H9 (cell line): ENCODE results near the gene EMC9. TPM values are rescaled to one million over a fixed set of nuclear protein-coding genes. Genes with fewer than 3 reads are reported as not detected.

Experiments used
- DNase-seq: peaks from one replicate; pipeline ENCODE4 v3.0.0-alpha.2; 2017
- H2AFZ ChIP-seq: one replicate; pipeline ENCODE4 v1.6.1; 2013; ENCODE audit warnings: mild to moderate bottlenecking, low read length, control low read depth, moderate library complexity
- H2AK5ac ChIP-seq: 2 replicates; pipeline ENCODE4 v1.6.1; 2013; ENCODE audit warnings: low read length, control low read depth, mixed read lengths; ENCODE audit not compliant: insufficient read length
- H2BK120ac ChIP-seq: one replicate; pipeline ENCODE4 v1.6.1; 2013; ENCODE audit warnings: low read depth, mild to moderate bottlenecking, low read length, control low read depth, inconsistent platforms; ENCODE audit not compliant: poor library complexity, severe bottlenecking
- H2BK12ac ChIP-seq: 2 replicates; pipeline ENCODE4 v1.6.1; 2013; ENCODE audit warnings: low read length, control low read depth, mixed read lengths, low read depth; ENCODE audit not compliant: insufficient read length
- H2BK15ac ChIP-seq: 2 replicates; pipeline ENCODE4 v1.6.1; 2013; ENCODE audit warnings: low read depth, low read length, control low read depth
- H2BK20ac ChIP-seq: one replicate; pipeline ENCODE4 v1.6.1; 2013; ENCODE audit warnings: low read depth, mild to moderate bottlenecking, low read length, control low read depth, inconsistent platforms; ENCODE audit not compliant: poor library complexity, severe bottlenecking
- H2BK5ac ChIP-seq: 2 replicates; pipeline ENCODE4 v1.6.1; 2013; ENCODE audit warnings: low read length, control low read depth, mixed read lengths; ENCODE audit not compliant: insufficient read length
- H3K14ac ChIP-seq: 2 replicates; pipeline ENCODE4 v1.6.1; 2013; ENCODE audit warnings: low read length, control low read depth; ENCODE audit not compliant: insufficient read depth
- H3K18ac ChIP-seq: 2 replicates; pipeline ENCODE4 v1.6.1; 2013; ENCODE audit warnings: low read depth, mild to moderate bottlenecking, mixed read lengths, low read length, control low read depth; ENCODE audit not compliant: insufficient read length
- H3K23ac ChIP-seq: 2 replicates; pipeline ENCODE4 v1.6.1; 2013; ENCODE audit warnings: low read length, control low read depth, mixed read lengths, low read depth; ENCODE audit not compliant: insufficient read length
- H3K23me2 ChIP-seq: 2 replicates; pipeline ENCODE4 v1.6.1; 2013; ENCODE audit warnings: low read depth, mild to moderate bottlenecking, mixed read lengths, low read length, control low read depth; ENCODE audit not compliant: insufficient read length, poor library complexity, severe bottlenecking
- H3K27ac ChIP-seq: 2 replicates; pipeline ENCODE4 v1.5.1; 2013; ENCODE audit warnings: low read length, control low read depth, mixed read lengths, low read depth; ENCODE audit not compliant: insufficient read length
- H3K27me3 ChIP-seq: 2 replicates; pipeline ENCODE4 v1.6.1; 2013; ENCODE audit warnings: low read length, control low read depth, inconsistent platforms; ENCODE audit not compliant: insufficient read depth
- H3K4ac ChIP-seq: 2 replicates; pipeline ENCODE4 v1.6.1; 2013; ENCODE audit warnings: low read depth, mild to moderate bottlenecking, control low read depth, inconsistent platforms, low read length, moderate library complexity
- H3K4me1 ChIP-seq: 2 replicates; pipeline ENCODE4 v1.6.1; 2013; ENCODE audit warnings: low read length, control low read depth, inconsistent platforms; ENCODE audit not compliant: insufficient read depth
- H3K4me2 ChIP-seq: 2 replicates; pipeline ENCODE4 v1.6.1; 2013; ENCODE audit warnings: low read length, control low read depth, mixed read lengths; ENCODE audit not compliant: insufficient read length, insufficient read depth
- H3K56ac ChIP-seq: 2 replicates; pipeline ENCODE4 v1.6.1; 2013; ENCODE audit warnings: low read depth, mild to moderate bottlenecking, mixed read lengths, low read length, control low read depth; ENCODE audit not compliant: insufficient read length
- H3K79me1 ChIP-seq: 2 replicates; pipeline ENCODE4 v1.6.1; 2013; ENCODE audit warnings: low read depth, mild to moderate bottlenecking, moderate library complexity, low read length, control low read depth, inconsistent platforms; ENCODE audit not compliant: insufficient read depth, poor library complexity, severe bottlenecking
- H3K79me2 ChIP-seq: 2 replicates; pipeline ENCODE4 v1.6.1; 2013; ENCODE audit warnings: low read length, control low read depth, inconsistent platforms; ENCODE audit not compliant: insufficient read depth
- H3K9ac ChIP-seq: 2 replicates; pipeline ENCODE4 v1.6.1; 2013; ENCODE audit warnings: low read length, control low read depth, mixed read lengths; ENCODE audit not compliant: insufficient read length; ENCODE audit errors: extremely low read depth
- H3K9me3 ChIP-seq: one replicate; pipeline ENCODE4 v1.6.1; 2013; ENCODE audit warnings: low read depth, low read length, inconsistent platforms; ENCODE audit not compliant: control insufficient read depth
- H3T11ph ChIP-seq: one replicate; pipeline ENCODE4 v1.6.1; 2013; ENCODE audit warnings: mild to moderate bottlenecking, low read length, control low read depth, inconsistent platforms
- H4K20me1 ChIP-seq: one replicate; pipeline ENCODE4 v1.6.1; 2013; ENCODE audit not compliant: control insufficient read depth, insufficient read length, insufficient read depth
- H4K5ac ChIP-seq: 2 replicates; pipeline ENCODE4 v1.6.1; 2013; ENCODE audit warnings: low read depth, mild to moderate bottlenecking, mixed read lengths, low read length, control low read depth; ENCODE audit not compliant: insufficient read length
- H4K8ac ChIP-seq: replicated peaks from 2 replicates; pipeline ENCODE4 v1.6.1; 2013; ENCODE audit warnings: low read length, control low read depth, mixed read lengths, low read depth; ENCODE audit not compliant: insufficient read length
- H4K91ac ChIP-seq: 2 replicates; pipeline ENCODE4 v1.6.1; 2013; ENCODE audit warnings: low read depth, mild to moderate bottlenecking, moderate library complexity, mixed read lengths, low read length, control low read depth; ENCODE audit not compliant: insufficient read length
- H3K27ac Mint-ChIP-seq, 3 experiments: 2 replicates in 2 of 3; 3 replicates in 1 of 3; pipeline ENCODE4 v1.8.0; 2020 to 2021; ENCODE audit warnings: mixed read lengths in 3 of 3, mild to moderate bottlenecking in 1 of 3, moderate library complexity in 1 of 3
- H3K27me3 Mint-ChIP-seq: 2 replicates; pipeline ENCODE4 v1.8.0; 2021; ENCODE audit warnings: low read depth, mild to moderate bottlenecking, moderate library complexity, mixed read lengths
- H3K36me3 Mint-ChIP-seq, 3 experiments: 2 replicates in 2 of 3; 3 replicates in 1 of 3; pipeline ENCODE4 v1.8.0; 2020 to 2021; ENCODE audit warnings: low read depth in 3 of 3, mixed read lengths in 3 of 3; ENCODE audit not compliant: insufficient read depth in 1 of 3
- H3K4me1 Mint-ChIP-seq, 2 experiments: 2 replicates each; pipeline ENCODE4 v1.8.0; 2020; ENCODE audit warnings: mixed read lengths in 2 of 2
- H3K4me3 Mint-ChIP-seq, 2 experiments: 2 replicates in 1 of 2; 3 replicates in 1 of 2; pipeline ENCODE4 v1.8.0; 2020 to 2021; ENCODE audit warnings: mild to moderate bottlenecking in 2 of 2, mixed read lengths in 2 of 2, moderate library complexity in 1 of 2
- H3K9me3 Mint-ChIP-seq, 2 experiments: 2 replicates in 1 of 2; 3 replicates in 1 of 2; pipeline ENCODE4 v1.8.0; 2020; ENCODE audit warnings: mild to moderate bottlenecking in 2 of 2, mixed read lengths in 2 of 2, moderate library complexity in 1 of 2
- CTCF ChIP-seq: fragments of 200-600 bp; sonication (generic); conservative IDR thresholded peaks from 3 replicates; pipeline ENCODE4 v1.8.0; 2021; ENCODE audit warnings: antibody characterized with exemption, mild to moderate bottlenecking
- WGBS: extraction: QIAGEN DNeasy Blood & Tissue Kit; methylation state at CpG from one replicate; pipeline ENCODE4 v1.1.7; 2013; ENCODE audit warnings: missing lambda C conversion rate, low lambda C conversion rate, mixed read lengths; ENCODE audit not compliant: insufficient read length; ENCODE audit errors: extremely low coverage; 5-methylcytosine and 5-hydroxymethylcytosine counted together
- total RNA-seq: library from RNA; stranded (reverse); gene quantifications from 2 replicates; pipeline ENCODE4 v1.2.1, GENCODE V29; 2021

Gene EMC9
- total RNA-seq, 1 experiment from 2014 or later, result 52.9 TPM

GRCh38 chr14:24172871-24173281 is 31.5 kb upstream of the EMC9 start:
- no peak overlapping the region for H3K9ac ChIP-seq
- no peaks in the 10 kb centered on the region for H4K20me1 ChIP-seq
- Mint-ChIP-seq H3K27ac (no peak overlapping the region), H3K27me3 (no peaks in the 10 kb centered on the region; the same call in 1 of the 2 replicates), H3K9me3 (no peaks in the 10 kb centered on the region; a peak in 1 of 5 replicates), H3K4me1 (peaks cover 5 to 13% of the 10 kb centered on the region in 2 experiments; a peak in 3 of 4 replicates), H3K36me3 (peaks cover 7 to 25% (median 23%) of the 10 kb centered on the region in 3 experiments; a peak in 6 of 7 replicates), H3K4me3 (peak overlapping the region; percentile 69 to 75; a peak in 4 of 5 replicates)
- no peak overlapping the region for H4K91ac ChIP-seq
- H3K14ac ChIP-seq, result no peak overlapping the region
- no peak overlapping the region for H2AK5ac ChIP-seq
- no peaks in the 10 kb centered on the region for H3K79me2 ChIP-seq
- H3K56ac ChIP-seq, result no peak overlapping the region
- no peak overlapping the region for H3K4me2 ChIP-seq
- H2AFZ ChIP-seq, result no peak overlapping the region
- no peak overlapping the region for H4K8ac ChIP-seq
- no peak overlapping the region for H4K5ac ChIP-seq
- no peak overlapping the region for H3K4ac ChIP-seq
- no peak overlapping the region for H2BK120ac ChIP-seq
- H3K27ac ChIP-seq, result no peak overlapping the region
- no peak overlapping the region for H2BK5ac ChIP-seq
- no peaks in the 10 kb centered on the region for H3K27me3 ChIP-seq
- no peaks in the 10 kb centered on the region for H3K4me1 ChIP-seq
- WGBS, result no CpG with 5 or more reads among the region's 20 CpGs
- no peak overlapping the region for H3K23ac ChIP-seq
- H3T11ph ChIP-seq, result no peak overlapping the region
- no peak for TF ChIP-seq CTCF
- DNase-seq, result no peak
- no peak overlapping the region for H2BK20ac ChIP-seq
- no peak overlapping the region for H2BK15ac ChIP-seq
- peaks cover 10% of the 10 kb centered on the region for H3K23me2 ChIP-seq
- no peaks in the 10 kb centered on the region for H3K79me1 ChIP-seq
- H3K9me3 ChIP-seq, result no peaks in the 10 kb centered on the region
- H3K18ac ChIP-seq, result no peak overlapping the region
- H2BK12ac ChIP-seq, result no peak overlapping the region
